ENCODE results near the gene LARP1.
"Not testable (repeated sequence)": the region's sequence is repeated elsewhere in the genome, so short reads cannot be mapped to it uniquely, and the experiment has no call there.

LARP1 gene

DNA sequence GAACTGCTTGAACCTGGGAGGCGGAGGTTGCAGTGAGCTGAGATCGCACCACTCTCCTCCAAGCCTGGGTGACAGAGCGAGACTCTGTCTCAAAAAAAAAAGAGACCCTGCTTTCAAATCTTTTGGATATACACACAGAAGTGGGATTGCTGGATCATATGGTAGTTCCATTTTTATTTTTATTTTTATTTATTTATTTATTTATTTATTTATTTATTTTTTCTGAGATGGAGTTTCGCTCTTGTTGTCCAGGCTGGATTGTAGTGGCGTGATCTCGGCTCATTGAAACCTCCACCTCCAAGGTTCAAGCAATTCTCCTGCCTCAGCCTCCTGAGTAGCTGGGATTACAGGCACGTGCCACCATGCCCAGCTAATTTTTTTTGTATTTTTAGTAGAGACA, 19.8 kb upstream of the LARP1 start:
- DNase-seq, result not testable (repeated sequence)

DNA sequence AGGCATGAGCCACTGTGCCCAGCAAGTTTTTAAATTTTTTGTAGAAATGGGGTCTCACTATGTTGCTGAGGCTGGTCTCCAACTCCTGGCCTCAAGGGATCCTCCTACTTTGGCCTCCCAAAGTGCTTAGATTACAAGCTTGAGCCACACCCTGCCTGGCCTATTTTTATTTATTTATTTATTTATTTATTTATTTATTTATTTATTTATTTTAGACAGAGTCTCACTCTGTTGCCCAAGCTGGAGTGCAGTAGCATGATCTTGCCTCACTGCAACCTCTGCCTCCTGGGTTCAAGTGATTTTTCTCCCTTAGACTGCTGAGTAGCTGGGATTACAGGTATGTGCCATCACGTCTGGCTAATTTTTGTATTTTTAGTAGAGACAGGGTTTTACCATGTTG, 18.8 kb upstream of the LARP1 start:
- not testable (repeated sequence) for DNase-seq

DNA sequence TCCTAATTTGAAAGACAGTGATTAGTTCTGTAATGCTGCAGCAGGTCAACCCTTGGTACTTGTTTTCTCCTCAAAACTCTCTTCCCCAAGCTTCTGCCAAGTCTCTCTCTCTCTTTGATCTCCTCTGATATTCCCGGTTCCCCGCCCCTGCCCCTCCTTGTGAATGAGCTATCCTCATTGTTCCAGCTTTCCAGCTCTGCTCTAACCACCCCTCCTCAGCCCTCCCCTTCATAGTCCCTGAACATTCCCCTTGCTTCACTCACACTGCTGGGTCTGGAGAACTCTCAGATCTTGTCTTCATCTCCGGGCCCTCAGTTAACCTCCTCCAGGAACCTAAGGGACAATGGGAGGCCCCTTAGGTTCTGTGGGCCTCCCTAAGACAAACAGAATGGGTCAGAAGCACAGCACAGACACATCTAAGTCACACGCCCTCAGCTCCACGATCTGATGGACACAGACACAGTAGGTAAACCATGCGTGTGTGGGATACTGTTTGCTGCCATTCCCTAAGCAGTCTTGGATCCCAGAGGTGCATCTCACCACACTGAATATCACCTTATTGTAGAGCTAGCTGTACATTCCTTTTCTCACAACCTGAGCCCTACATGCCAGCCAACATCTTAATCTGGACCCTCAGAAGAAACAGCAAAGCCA, 17.4 kb upstream of the LARP1 start:
- no peak for DNase-seq

DNA sequence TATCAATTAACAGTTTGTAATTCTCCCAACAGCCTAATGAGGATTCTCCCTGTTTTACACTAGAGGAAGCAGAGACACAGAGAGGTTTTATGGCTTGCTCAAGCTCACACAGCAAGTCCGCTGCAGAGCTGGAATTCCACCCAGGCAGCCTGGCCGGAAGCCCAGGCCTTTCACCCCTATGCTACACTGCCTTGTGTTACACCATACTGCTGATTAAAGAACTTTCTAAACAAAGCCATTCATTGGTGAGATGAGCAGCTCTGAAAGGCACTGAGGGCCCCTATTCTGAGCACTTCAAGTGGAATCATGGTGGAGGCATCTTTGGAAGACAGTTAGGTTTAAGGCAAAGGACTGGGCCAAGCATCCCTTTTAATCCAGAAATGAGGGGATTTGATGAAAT, 14.7 kb upstream of the LARP1 start:
- DNase-seq, result no peak

DNA sequence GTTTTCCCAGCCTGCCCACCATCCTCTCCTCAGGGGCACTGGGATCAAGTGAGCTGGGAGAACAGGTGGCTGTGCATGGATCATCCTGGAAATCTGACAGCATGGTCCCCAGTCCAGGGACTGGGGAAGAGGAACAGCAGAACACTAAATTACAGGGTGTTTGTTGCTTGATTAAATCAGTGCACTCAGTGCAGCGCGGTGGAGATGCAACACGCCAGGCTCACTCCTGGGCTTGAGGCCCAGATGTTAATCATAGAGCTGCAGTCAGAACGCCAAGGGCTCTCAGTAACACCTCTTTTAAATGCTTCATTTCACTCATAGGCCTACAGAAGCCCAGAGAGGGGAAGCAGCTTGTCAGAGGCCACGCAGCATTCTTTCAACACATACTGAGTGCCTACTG, 14.2 kb upstream of the LARP1 start:
- no peak for DNase-seq

DNA sequence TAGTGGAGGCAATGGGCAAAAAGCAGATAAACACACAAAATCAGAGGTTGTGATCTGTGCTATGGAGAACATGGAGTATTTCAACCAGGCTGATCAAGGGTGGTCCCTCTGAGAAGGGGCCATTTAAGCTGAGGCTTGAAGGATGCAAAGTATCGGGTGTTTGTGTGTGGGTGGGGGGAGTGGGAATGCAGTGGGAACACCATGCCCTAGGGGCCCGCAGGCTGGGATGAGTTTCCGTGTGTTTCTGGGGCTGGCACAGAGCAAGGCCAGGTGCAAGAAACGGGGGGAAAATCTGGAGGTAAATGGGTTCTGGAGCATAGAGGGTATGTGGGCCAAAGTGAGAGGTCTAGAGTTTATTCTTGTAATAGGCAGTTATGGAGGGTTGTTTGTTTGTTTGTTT, 13.8 kb upstream of the LARP1 start:
- no peak for DNase-seq

DNA sequence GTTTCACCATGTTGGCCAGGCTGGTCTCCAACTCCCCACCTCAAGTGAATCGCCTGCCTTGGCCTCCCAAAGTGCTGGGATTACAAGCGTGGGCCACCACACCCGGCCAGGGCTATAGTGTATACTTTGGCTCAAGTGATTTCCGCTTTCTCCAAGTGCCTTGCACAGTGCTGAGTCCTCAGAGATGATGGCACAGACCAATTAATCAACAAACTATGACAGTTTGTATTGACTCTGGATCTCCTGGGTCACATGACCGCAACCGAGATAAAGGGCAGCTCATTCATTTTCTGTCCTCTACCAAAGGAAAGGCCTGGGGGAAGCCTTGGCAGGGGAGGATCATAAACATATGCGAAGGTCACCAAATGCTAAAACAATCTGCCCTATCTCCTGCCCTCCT, 11.4 kb upstream of the LARP1 start:
- no peak for DNase-seq

DNA sequence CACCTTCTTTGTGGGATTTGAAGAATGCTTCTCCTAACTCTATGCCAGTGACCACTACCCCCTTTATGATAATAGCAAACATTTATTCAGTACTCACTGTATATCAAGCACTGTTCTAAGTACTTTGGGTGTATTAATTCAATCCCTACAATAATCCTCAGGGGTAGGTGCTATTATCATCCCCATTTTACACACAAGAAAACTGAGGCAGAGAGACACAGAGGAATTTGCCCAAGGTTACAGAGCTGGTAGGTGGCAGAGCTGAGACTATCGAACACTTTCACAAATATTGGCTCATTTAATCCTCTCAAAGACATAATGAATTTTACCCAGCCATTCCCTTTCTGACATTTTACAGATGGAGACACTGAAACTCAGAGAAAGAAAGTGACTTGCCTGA, 9.8 kb upstream of the LARP1 start:
- DNase-seq, result no peak

DNA sequence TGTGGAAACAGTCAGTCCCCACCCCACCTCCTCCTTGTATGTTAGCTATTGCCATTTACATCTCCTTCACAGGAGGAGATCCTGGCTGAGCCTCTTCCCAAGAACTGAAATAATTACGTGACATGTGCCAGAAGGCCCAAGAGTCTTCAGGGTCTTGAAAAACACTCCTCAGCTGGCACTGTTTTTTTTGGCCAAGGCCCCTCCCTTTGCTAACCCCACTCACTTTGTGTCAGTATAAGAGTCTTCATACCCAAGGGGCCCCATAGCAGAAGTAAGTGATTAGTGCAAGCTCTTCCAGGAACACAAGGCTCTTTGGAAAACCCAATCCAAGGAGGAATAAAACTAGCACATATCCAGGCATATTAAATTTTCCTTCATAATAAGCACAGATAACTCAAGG, 5.7 kb upstream of the LARP1 start:
- DNase-seq, result no peak

DNA sequence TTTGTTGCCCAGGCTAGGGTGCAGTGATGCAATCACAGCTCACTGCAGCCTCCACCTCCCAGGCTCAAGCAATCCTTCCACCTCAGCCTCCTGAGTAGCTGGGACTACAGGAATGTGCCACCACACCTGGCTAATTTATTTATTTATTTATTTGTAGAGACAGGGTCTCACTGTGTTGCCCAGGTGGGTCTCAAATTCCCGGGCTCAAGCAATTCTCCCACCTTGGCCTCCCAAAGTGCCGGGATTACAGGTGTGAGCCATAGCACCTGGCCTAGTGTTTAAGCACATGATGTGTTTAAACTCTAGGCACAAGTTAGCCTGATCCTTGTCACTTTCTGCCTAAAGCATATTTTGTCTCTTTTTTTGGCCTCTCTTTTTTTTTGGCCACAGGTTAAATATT, 4.5 kb upstream of the LARP1 start:
- not testable (repeated sequence) for DNase-seq

DNA sequence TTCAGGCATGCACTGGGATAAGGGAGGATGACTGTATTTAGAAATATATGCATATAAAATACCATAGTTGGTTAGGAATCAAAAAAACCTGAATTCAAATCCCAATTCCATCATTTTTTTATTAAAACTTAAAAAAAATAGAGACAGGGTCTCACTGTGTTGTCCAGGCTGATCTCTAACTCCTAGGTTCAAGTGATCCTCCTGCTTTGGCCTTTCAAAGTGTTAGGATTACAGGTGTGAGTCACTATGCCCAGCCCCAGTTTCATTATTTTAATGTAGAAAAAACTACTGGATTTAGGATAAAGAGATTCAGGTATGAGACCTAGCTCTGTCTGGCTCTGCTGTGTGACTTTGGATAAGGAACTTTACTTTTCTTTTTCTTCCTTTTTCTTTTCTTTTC, 3.3 kb upstream of the LARP1 start:
- no peak for DNase-seq

DNA sequence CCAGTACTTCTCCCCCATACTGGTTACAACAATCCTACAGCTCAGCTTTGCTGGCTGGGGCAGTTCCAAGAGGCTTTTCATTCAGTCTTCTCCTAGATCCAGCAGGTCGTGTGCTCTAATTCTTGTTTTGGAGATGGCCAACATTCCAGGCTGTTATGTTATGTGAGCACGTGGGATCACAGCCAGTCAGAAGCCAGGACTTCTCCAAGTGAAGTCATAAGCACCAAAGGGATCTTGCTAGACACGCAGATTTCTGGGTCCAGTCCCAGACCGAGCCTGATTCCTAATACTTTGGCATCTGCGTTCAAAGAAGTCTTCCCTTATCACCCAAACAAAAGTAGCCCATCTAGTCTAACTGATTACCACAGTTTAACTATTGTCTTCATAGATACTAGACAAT, 1.4 kb upstream of the LARP1 start:
- DNase-seq, result no peak

DNA sequence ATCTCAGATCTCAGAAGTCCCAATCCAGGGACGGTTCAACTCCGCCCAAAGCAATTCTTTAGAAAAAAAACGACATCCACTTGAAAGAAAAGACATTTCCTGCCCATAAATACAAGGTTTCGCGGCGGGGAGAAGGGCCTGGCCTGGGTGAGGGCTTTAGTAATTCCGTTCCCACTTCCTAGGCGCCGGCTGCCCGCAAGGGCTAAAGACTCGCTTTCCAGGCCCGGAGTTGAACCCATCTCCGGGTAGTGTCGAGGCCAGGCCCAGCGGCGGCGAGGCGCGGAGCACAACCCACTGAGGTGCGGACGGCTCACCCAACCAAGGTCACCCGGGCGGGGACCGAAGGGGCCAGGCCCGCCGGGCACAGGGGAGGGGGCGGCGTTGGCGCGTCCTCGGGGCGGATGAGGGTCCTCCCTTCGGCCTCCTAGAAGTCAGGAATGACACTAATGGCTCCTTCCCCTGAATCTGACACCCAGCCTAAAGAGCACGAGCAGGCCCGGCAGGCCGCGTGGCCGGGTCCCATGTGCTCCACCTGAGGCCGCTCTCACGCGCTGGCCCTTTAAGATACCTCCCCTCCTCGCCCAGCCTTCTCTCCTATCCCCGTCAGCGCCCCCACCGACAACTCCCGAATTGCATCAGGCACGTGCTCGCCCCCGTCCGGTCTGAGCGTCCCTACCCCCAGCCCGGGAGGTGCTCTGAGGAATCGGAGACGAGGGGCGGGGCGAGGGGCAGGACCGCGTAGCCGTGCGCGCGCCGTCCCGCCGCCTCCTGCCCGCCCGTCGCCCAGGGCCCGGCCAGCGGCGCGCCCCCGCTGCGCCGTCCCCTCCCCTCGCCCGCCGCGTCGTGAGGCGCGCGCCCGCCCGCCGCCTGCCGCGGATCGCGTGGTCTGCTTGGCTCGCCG, 467 bp upstream of the LARP1 start:
- DNase-seq, result peak; percentile 92

DNA sequence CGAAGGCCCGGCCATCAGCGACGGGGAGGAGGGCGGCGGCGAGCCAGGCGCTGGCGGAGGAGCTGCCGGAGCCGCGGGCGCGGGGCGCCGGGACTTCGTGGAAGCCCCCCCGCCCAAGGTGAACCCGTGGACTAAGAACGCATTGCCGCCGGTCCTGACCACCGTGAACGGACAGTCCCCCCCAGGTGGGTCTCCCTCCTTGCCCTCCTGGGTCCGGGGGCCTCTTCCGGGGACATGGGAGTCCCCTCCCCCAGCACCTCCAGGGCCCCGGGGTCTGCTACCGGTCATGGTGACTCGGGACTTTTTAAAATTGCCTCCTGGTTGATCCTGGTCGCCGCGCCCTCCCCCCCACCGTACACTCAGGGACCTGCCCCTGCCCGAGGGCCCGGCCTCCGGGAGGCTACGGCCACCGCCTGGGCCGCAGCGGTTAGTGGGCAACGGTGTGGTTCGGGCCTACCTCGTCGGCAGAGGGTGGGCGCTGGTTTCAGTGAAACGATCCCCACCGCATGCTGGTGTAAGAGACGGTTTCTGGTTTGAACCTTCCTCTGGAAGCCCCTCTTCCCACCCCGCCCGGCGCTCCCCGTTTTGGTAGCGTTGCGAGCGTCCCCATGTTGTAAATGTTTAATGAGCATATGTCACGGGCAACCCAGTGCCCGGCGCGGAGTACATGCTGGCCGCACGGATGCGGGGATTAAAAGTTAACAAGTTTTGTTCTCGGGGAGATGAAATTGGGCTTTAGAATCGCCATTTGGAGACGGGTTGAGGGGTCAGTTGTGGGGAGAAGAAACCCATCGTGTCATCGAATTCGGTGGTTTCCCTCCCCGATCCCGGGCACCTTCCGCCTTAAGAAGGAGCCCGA, 1.1 kb downstream of the LARP1 start:
- DNase-seq, result peak; percentile 32

DNA sequence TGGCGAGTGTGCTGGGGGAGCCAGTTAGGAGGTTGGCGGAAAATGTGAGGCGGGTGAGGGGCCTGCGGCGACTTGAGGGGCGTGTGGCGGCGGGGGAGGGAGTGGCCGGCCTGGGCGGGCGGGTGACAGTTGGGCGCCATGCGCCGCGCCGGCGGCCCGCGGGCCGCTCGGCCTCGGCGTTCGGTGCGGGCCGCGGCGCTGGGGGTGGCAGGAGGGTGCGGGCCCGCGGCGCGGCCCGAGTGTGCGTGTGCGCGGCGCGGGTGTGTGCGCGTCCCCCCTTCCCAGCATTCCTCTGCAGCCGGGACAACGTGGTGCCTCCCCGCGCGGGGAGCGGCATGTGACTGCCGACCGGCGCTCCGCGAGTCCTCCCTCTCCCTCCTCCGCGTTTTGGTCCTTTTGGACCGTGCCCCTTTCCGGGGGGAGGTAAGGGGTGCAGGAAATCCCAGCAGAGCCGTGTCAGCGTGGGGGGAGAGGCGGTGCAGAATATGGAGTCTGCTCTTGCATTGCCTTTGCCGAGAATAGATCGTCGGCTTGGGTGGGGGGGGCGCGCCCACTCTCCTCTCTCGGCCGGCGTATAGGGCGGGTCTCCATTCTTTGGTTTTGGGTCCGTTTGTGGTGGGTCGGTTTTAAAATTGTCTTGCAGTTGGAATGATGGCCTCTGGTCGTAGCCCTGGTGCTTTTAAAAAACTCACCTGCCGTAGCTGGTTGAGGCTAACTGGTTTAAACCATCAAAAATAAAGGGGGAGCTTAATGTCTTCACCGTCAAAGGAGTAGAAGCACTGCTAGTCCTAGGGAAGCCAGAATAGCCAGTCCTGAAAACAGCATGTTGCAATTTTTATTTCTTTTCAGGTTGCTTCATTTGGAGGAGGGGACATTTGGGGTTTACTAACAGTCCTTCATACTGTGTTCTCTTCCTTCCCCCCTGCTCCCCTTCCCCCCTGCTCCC, 2.0 kb downstream of the LARP1 start:
- peak; percentile 42 for DNase-seq

DNA sequence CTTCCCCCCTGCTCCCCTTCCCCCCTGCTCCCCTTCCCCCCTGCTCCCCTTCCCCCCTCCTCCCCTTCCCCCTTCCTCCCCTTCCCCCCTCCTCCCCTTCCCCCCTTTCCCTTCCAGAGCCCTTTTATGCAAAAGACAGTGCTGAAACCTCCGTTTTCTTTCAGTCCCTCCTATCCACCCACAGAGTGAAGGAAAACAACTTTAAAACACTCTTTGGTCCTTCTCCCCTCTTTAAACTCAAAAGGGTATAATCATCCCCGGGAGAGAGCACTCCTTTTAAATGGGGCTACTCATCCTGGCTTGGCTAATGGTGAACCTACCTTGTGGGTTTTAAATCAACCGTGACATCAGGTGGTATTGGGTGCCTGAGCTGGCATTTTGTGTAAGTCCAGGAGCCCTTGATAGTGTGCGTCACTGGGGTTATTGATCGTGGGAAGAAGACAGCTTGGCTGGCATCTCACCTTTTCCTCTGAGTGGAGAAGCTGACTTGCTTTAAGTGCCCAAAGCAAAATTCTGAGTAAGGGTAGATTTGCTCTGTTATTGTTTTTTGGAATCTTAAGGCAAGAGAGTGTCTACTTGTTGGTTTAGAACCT, 2.7 kb downstream of the LARP1 start:
- no peak for DNase-seq

DNA sequence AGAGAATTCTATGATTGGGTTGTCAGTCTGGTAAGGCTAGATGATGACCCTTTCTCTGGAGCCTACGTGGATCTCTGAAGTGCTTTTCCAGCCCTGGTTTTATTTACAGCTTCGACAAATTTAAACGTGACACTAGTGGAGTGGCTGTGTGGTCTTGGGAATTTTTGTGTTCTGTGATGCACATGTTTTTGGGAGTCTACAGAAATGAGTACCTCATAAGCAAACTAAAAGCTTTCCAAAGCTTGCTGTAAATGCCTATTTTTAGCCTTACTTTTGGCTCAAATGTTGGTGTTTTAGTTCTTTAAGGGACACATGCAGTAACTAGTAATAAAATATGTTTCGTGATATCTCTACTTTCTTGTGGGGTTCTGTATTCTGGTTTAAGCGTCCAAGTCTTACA, 3.3 kb downstream of the LARP1 start:
- no peak for DNase-seq

DNA sequence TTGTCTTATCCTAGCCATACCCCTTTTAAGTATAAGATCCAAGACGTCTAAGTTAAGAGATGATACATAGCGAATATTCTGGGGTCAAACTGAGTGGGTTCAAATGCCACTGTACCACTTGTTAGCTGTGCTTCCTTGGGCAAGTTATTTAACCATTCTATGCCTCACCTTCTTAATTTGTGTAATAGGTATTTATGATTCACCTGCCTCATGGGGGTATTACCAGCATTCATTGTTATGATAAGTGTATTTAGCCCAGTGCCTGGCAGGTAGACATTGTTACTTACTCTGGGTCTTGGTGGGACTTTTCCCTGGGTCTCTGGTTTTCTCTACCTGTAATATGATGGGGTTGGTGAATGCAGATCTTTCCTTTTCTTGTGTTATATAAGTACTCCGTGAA, 3.8 kb downstream of the LARP1 start:
- DNase-seq, result no peak

DNA sequence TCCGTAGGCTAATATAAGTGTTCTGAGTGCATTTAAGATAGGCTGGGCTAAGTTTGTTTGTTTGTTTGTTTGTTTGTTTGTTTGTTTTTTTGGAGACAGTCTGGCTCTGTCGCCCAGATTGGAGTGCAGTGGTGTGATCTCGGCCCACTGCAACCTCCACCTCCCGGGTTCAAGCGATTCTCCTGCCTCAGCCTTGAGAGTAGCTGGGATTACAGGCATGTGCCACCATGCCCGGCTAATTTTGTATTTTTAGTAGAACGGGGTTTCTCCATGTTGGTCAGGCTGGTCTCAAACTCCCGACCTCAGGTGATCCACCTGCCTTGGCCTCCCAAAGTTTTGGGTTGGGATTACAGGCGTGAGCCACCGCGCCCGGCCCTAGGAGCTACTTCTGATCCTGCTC, 4.7 kb downstream of the LARP1 start:
- DNase-seq, result not testable (repeated sequence)

DNA sequence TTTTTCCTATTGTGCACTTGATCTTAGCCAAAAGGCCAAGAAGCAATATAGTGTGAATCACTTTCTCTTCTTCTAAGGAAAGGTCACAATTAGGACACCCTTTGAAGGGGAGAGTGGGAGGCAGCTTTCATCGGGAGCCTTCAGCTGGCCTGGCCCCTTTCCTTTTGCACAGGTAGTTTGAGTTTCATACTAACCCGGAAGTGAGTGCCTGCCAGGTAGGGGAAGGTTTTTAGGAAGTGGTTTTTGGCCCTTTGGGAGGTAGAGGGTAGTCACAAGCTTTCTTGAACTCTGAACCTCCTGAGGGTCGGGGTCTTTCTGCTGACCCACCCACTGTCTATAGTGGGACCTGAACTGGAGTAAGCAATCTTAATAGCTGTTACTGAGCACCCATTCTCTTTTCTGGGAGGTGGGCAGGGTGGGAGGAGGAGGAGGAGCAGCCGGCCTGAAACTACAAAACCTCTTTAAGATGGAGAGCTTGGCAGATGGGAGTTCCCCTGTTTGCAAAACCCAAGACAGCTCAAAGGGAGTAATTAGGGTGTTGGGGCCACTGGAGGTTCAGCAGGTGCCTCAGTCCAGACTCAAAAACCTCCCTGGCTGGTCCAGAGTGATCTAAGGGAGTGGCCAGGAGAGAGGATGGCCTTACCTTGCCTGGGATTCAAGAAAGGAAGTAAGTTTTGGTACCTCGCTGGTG, 6.0 kb downstream of the LARP1 start:
- no peak for DNase-seq

DNA sequence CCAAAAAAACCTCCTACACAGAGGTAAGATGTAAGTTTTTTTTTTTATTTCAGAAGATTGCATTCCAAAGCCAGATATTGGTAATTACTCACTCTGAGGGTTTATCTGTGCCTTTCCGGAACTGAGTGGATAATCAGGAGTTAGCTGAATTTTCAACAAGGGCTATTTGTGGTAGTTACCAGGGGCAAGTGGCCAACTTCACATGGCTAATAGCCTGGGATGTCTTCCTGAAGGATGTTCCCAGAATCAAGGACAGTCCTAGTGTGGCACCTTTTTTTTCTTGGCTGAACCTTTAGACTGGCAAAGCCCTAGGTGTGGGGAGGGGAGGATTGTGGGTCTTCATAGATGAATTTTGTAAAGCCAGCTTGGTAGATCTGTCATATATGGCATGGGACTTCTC, 7.1 kb downstream of the LARP1 start:
- no peak for DNase-seq

Measured in activated gamma-delta T cell (primary cell).